Glutamatergic neuron (in vitro differentiated cells): ENCODE results near the gene NRAP. TPM values are rescaled to one million over a fixed set of nuclear protein-coding genes. Genes with fewer than 3 reads are reported as not detected.

Source experiments
- DNase-seq: peaks from one replicate; pipeline ENCODE4 v3.0.0; 2022
- H3K27ac Mint-ChIP-seq: one replicate; pipeline ENCODE4 v1.8.0; 2020; ENCODE audit warnings: mild to moderate bottlenecking, mixed read lengths, inconsistent platforms; ENCODE audit not compliant: unreplicated experiment
- H3K27me3 Mint-ChIP-seq: one replicate; pipeline ENCODE4 v1.8.0; 2020; ENCODE audit warnings: mild to moderate bottlenecking, moderate library complexity, mixed read lengths, inconsistent platforms; ENCODE audit not compliant: unreplicated experiment
- H3K36me3 Mint-ChIP-seq: one replicate; pipeline ENCODE4 v1.8.0; 2020; ENCODE audit warnings: mild to moderate bottlenecking, mixed read lengths, inconsistent platforms; ENCODE audit not compliant: unreplicated experiment
- H3K4me1 Mint-ChIP-seq: one replicate; pipeline ENCODE4 v1.8.0; 2020; ENCODE audit warnings: mild to moderate bottlenecking, low read depth, mixed read lengths, inconsistent platforms; ENCODE audit not compliant: unreplicated experiment
- H3K4me3 Mint-ChIP-seq: one replicate; pipeline ENCODE4 v1.8.0; 2020; ENCODE audit warnings: mild to moderate bottlenecking, mixed read lengths, inconsistent platforms; ENCODE audit not compliant: unreplicated experiment
- H3K9me3 Mint-ChIP-seq: one replicate; pipeline ENCODE4 v1.8.0; 2020; ENCODE audit warnings: mild to moderate bottlenecking, moderate library complexity, mixed read lengths, inconsistent platforms; ENCODE audit not compliant: unreplicated experiment
- CTCF ChIP-seq: fragments of 200-600 bp; sonication (generic); IDR thresholded peaks from one replicate; pipeline ENCODE4 v1.5.0; 2021; ENCODE audit not compliant: partially characterized antibody, unreplicated experiment
- total RNA-seq: library from RNA; stranded (reverse); fragmentation: NEBNext Ultra II Directional; extraction: Animal tissue kit (Norgen Biotek cat#: 25700); gene quantifications from one replicate; pipeline ENCODE4 v1.2.1, GENCODE V29; 2021; ENCODE audit not compliant: unreplicated experiment

The NRAP gene
- total RNA-seq, 1 donor from 2014 or later, result not detected

- DNase-seq, result no peak
- H3K4me3 Mint-ChIP-seq, result no peak overlapping the region
- H3K36me3 Mint-ChIP-seq, result no peaks in the 10 kb centered on the region
- no peaks in the 10 kb centered on the region for H3K27me3 Mint-ChIP-seq
- no peak overlapping the region for H3K27ac Mint-ChIP-seq
- TF ChIP-seq CTCF, result no peak
- H3K9me3 Mint-ChIP-seq, result no peaks in the 10 kb centered on the region
- peaks cover 2% of the 10 kb centered on the region for H3K4me1 Mint-ChIP-seq
These were observed 15.4 kb downstream of the NRAP start for GRCh38 chr10:113648478-113648877.

- Mint-ChIP-seq H3K9me3 (no peaks in the 10 kb centered on the region), H3K36me3 (no peaks in the 10 kb centered on the region), H3K27ac (no peak overlapping the region), H3K4me1 (peaks cover 1% of the 10 kb centered on the region), H3K4me3 (no peak overlapping the region), H3K27me3 (no peaks in the 10 kb centered on the region)
- no peak for DNase-seq
- TF ChIP-seq CTCF, result no peak
These were observed 16.0 kb downstream of the NRAP start for GRCh38 chr10:113647812-113648211.

- no peak for TF ChIP-seq CTCF
- no peak for DNase-seq
These were observed 17.3 kb downstream of the NRAP start for GRCh38 chr10:113646336-113647201.

GRCh38 chr10:113644185-113645120 lies 19.4 kb downstream of the NRAP start:
- Mint-ChIP-seq H3K27ac (no peak overlapping the region), H3K9me3 (no peaks in the 10 kb centered on the region), H3K4me3 (no peak overlapping the region), H3K36me3 (no peaks in the 10 kb centered on the region), H3K27me3 (no peaks in the 10 kb centered on the region), H3K4me1 (no peaks in the 10 kb centered on the region)
- TF ChIP-seq CTCF, result no peak
- no peak for DNase-seq

More at GRCh38 chr10:113646336-113647201, 17.3 kb downstream of the NRAP start:
- Mint-ChIP-seq H3K4me1 (no peaks in the 10 kb centered on the region), H3K4me3 (no peak overlapping the region), H3K9me3 (no peaks in the 10 kb centered on the region), H3K27ac (no peak overlapping the region), H3K36me3 (no peaks in the 10 kb centered on the region), H3K27me3 (no peaks in the 10 kb centered on the region)
